Measurements from ENCODE around the gene COPS7B.

The COPS7B gene

DNA sequence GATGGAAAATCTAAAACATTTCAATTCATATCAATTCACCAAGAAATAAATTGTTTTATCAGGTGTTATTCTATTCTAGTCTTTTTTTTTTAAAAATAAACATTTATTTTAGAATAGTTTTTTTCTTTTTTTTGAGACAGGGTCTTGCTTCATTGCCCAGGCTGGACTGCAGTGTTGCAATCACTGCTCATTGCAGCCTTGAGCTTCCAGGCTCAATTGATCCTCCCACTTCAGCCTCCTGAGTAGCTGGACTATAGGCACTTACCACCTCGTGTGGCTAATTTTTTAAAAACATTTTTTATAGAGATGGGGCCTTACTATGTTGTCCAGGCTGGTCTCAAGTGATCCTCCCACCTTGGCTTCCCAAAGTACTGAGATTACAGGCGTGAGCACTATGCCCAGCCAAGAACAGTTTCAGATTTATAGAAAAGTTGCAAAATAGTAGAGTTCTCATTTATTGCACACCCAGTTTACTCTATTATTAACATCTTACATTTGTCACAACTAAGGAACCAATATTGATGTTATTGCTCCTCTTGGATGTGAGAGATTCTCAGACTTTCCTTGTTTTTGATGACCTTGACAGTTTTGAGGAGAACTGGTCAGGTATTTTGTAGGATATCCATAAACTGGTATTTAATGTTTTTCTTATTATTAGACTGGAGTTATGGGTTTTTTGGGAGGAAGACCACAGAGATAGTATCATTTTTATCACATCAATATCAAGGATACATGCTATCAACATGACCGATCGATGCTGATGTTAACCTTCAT, 35.0 kb upstream of the COPS7B start:
- Mint-ChIP-seq H3K4me1 (no peaks in the 10 kb centered on the region), H3K27ac (no peak overlapping the region)

DNA sequence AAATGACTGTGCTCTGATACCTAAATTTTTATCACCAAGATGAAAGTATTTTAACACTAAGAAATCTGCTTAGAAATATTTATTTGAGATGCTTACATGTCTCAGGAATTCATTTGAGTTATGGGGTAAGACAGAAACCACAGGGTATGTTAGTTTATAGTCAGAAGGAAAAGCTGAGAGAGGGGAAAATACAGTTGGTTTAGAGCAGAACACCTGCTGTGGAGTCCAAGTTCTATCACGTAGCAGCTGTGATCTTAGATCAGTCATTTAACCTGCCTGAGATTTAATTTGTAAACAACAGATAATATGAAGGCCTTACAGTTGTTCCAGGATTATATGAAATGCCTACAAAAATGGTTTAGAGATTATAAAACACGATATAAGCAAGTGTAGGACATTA, 34.2 kb upstream of the COPS7B start:
- Mint-ChIP-seq H3K27me3 (ENCODE audit: low read depth, poor library complexity) (peaks cover 3% of the 10 kb centered on the region), H3K4me3 (no peak overlapping the region), H3K9me3 (no peaks in the 10 kb centered on the region), H3K36me3 (ENCODE audit: low read depth) (peaks cover 10% of the 10 kb centered on the region), H3K4me1 (no peaks in the 10 kb centered on the region), H3K27ac (no peak overlapping the region)
- no peak for DNase-seq
- no peak for TF ChIP-seq CTCF (IDR thresholded peaks at IDR 0.05)

More for the DNA sequence above, 35.0 kb upstream of the COPS7B start:
- Mint-ChIP-seq H3K36me3 (ENCODE audit: low read depth) (peaks cover 10% of the 10 kb centered on the region), H3K9me3 (no peaks in the 10 kb centered on the region), H3K27me3 (ENCODE audit: low read depth, poor library complexity) (peaks cover 3% of the 10 kb centered on the region), H3K4me3 (no peak overlapping the region)
- no peak for TF ChIP-seq CTCF (IDR thresholded peaks at IDR 0.05)
- DNase-seq = no peak

DNA sequence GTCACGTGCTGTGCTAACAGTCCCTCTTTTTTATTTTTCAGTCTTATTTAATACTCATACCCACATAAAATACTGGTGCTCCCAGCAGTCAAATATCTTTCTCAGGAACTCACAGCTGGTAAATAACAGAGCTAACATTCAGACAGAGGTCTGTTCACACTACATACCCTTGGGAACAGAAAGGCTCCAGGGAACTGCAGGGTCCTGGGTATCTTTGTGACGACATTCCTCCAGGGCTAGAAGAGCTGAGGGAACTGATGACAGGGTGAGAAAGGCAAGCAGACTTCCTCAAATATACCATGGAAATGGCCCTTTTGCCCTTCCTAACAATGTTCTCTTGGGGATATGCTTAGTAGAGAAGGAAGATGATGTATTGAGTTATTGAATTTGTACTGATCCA, 24.5 kb upstream of the COPS7B start:
- Mint-ChIP-seq H3K27ac (no peak overlapping the region), H3K9me3 (no peaks in the 10 kb centered on the region), H3K4me3 (no peak overlapping the region), H3K4me1 (peaks cover 22% of the 10 kb centered on the region), H3K27me3 (ENCODE audit: low read depth, poor library complexity) (no peaks in the 10 kb centered on the region), H3K36me3 (ENCODE audit: low read depth) (no peaks in the 10 kb centered on the region)
- DNase-seq = no peak
- TF ChIP-seq CTCF (IDR thresholded peaks at IDR 0.05) = no peak

DNA sequence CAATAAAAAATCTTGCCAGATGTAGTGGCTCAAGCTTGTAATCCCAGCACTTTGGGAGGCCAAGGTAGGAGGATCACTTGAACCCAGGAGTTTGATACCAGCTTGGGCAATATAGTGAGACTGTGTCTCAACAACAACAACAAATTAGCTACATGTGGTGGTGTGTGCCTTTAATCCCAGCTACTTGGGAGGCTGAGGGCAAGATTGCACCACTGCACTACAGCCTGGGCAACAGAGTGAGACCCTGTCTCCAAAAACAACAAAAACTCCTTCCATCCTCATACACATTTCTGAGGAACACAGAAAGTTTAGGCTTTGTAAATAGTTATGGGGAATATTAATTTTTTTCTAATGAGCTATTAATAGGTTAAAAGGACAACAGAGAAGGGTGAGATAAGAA, 22.1 kb upstream of the COPS7B start:
- no peak for DNase-seq
- Mint-ChIP-seq H3K4me1 (peaks cover 26% of the 10 kb centered on the region), H3K27me3 (ENCODE audit: low read depth, poor library complexity) (no peaks in the 10 kb centered on the region), H3K4me3 (no peak overlapping the region), H3K9me3 (no peaks in the 10 kb centered on the region), H3K27ac (no peak overlapping the region), H3K36me3 (ENCODE audit: low read depth) (no peaks in the 10 kb centered on the region)
- TF ChIP-seq CTCF (IDR thresholded peaks at IDR 0.05) = no peak

- H3K4me3 Mint-ChIP-seq = no peak overlapping the region
- no peaks in the 10 kb centered on the region for H3K9me3 Mint-ChIP-seq
- DNase-seq = no peak
- H3K4me1 Mint-ChIP-seq = peaks cover 26% of the 10 kb centered on the region
- H3K27me3 Mint-ChIP-seq (ENCODE audit: low read depth, poor library complexity) = no peaks in the 10 kb centered on the region
- peak overlapping the region; percentile 20 for H3K27ac Mint-ChIP-seq
- TF ChIP-seq CTCF (IDR thresholded peaks at IDR 0.05) = no peak
- no peaks in the 10 kb centered on the region for H3K36me3 Mint-ChIP-seq (ENCODE audit: low read depth)
Measured at GRCh38 chr2:231764760-231765159, 21.5 kb upstream of the COPS7B start.

- Mint-ChIP-seq H3K4me1 (peaks cover 26% of the 10 kb centered on the region), H3K27me3 (ENCODE audit: low read depth, poor library complexity) (peaks cover 3% of the 10 kb centered on the region), H3K36me3 (ENCODE audit: low read depth) (no peaks in the 10 kb centered on the region), H3K4me3 (no peak overlapping the region), H3K9me3 (no peaks in the 10 kb centered on the region), H3K27ac (peak overlapping the region; percentile 1)
- no peak for DNase-seq
- TF ChIP-seq CTCF (IDR thresholded peaks at IDR 0.05) = no peak
Measured at GRCh38 chr2:231765496-231765929, 20.7 kb upstream of the COPS7B start.
